Jurkat, Clone E6-1 (cell line): ENCODE data around the gene NPDC1.
A peak's percentile ranks its signal among the peaks of the same experiment; 100 is the strongest.
"Not testable (repeated sequence)": the region's sequence is repeated elsewhere in the genome, so short reads cannot be mapped to it uniquely, and the experiment has no call there.

ENCODE experiments used
- DNase-seq: peaks from one replicate; pipeline ENCODE4 v3.0.0-alpha.2; 2011; ENCODE audit warnings: low read depth, low spot score
- H3K4me3 ChIP-seq: 2 replicates; pipeline ENCODE4 v1.5.1; 2011; ENCODE audit warnings: mild to moderate bottlenecking, low read length, control low read depth, moderate library complexity

Gene NPDC1

GRCh38 chr9:137044037-137044436, 1.9 kb downstream of the NPDC1 start:
- H3K4me3 ChIP-seq, result no peak overlapping the region
- DNase-seq, result no peak

GRCh38 chr9:137042751-137043727, 2.9 kb downstream of the NPDC1 start:
- DNase-seq, result no peak

GRCh38 chr9:137041124-137041523, 4.9 kb downstream of the NPDC1 start:
- H3K4me3 ChIP-seq, result no peak overlapping the region
- DNase-seq, result no peak

More at GRCh38 chr9:137042751-137043727, 2.9 kb downstream of the NPDC1 start:
- no peak overlapping the region for H3K4me3 ChIP-seq

- no peak for DNase-seq
- H3K4me3 ChIP-seq, result no peak overlapping the region
These were observed 5.4 kb downstream of the NPDC1 start for GRCh38 chr9:137040568-137040967.

- DNase-seq, result no peak
These were observed 6.2 kb downstream of the NPDC1 start for GRCh38 chr9:137039611-137040366.

GRCh38 chr9:137038916-137039315, 7.1 kb downstream of the NPDC1 start:
- DNase-seq, result no peak
- H3K4me3 ChIP-seq, result no peak overlapping the region

More at GRCh38 chr9:137039611-137040366, 6.2 kb downstream of the NPDC1 start:
- H3K4me3 ChIP-seq, result no peak overlapping the region

- DNase-seq, result no peak
- H3K4me3 ChIP-seq, result no peak overlapping the region
These were observed 8.5 kb downstream of the NPDC1 start for GRCh38 chr9:137037483-137037882.

GRCh38 chr9:137037035-137037434, 8.9 kb downstream of the NPDC1 start:
- DNase-seq, result no peak
- H3K4me3 ChIP-seq, result no peak overlapping the region

- DNase-seq, result no peak
These were observed 10.0 kb downstream of the NPDC1 start for GRCh38 chr9:137035937-137036336.

GRCh38 chr9:137035507-137035834, 10.5 kb downstream of the NPDC1 start:
- DNase-seq, result no peak
- no peak overlapping the region for H3K4me3 ChIP-seq

More at GRCh38 chr9:137035937-137036336, 10.0 kb downstream of the NPDC1 start:
- no peak overlapping the region for H3K4me3 ChIP-seq

GRCh38 chr9:137034709-137035506, 11.1 kb downstream of the NPDC1 start:
- H3K4me3 ChIP-seq, result 0 out of 2 replicates have a peak overlapping the region, but pooled peaks have one; percentile 5
- peak; percentile 78 for DNase-seq

GRCh38 chr9:137034039-137034708, 11.8 kb downstream of the NPDC1 start:
- no peak overlapping the region for H3K4me3 ChIP-seq
- no peak for DNase-seq

GRCh38 chr9:137033481-137033880, 12.5 kb downstream of the NPDC1 start:
- not testable (repeated sequence) for DNase-seq, H3K4me3 ChIP-seq

GRCh38 chr9:137032858-137033257, 13.1 kb downstream of the NPDC1 start:
- H3K4me3 ChIP-seq, result no peak overlapping the region
- DNase-seq, result no peak

- H3K4me3 ChIP-seq, result no peak within 1 kb of the TSS
- DNase-seq, result no peak
These were observed 13.9 kb downstream of the NPDC1 start, which contains the start of gene FUT7 for GRCh38 chr9:137031904-137032640. FUT7 (minus strand) TSS chr9:137032088; CDS start chr9:137031991, 97 bp downstream.

GRCh38 chr9:137030538-137031527, 15.1 kb downstream of the NPDC1 start:
- no peak overlapping the region for H3K4me3 ChIP-seq

GRCh38 chr9:137030006-137030405, 16.0 kb downstream of the NPDC1 start:
- H3K4me3 ChIP-seq, result no peak overlapping the region
- no peak for DNase-seq

More at GRCh38 chr9:137030538-137031527, 15.1 kb downstream of the NPDC1 start:
- DNase-seq, result no peak
